ENCODE results near the gene UCP2.

DNA sequence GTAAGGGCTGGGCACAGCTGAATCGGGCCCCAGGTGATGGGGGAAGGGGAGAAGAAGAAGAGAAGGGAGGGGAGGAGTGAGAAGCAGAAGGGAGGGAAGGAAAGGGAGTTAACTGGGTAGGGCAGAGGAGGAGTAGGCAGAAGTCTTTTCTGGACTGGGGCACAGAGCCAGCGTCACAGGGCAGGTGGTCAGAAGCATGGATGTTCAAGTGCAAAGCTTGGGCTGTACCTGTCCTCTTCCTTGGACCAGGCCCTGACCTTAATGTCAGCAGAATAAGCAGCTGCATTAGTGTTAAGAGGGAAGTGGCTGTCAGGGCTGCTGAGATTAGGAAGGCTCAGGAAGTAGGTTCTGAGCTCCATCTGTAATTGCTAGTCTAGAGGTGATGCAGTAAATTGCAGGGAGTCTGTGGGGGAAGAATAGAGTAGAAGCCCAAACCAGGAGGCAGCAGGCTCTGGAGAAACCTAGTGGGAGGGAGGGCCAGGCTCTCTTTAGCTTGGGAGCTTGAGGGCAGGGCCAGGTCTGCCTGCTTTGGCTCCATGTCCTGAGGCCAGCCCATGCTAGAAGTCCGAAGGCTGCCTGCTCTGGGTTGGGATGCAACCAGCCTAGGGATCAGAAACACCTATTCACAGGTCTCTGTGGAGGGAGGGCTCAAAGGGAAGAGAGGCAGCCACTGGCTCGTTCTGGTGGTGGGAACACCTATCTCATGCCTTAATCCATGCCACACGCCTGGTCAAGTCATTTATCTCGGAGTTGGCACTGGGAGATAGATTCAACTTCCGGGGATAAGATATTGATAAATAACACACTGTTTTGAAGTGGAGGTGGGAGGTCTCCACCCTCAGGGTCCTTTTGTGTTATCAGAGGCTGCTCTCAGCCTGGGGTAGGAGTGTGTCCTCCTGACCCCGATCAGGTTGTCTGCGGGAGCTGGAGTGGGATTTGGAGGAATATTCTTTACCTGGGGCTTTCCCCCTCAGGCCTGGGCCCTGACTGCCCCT lies 28.0 kb upstream of the UCP2 start:
- TF ChIP-seq POLR2AphosphoS5 (IDR thresholded peaks at IDR 0.05; ENCODE audit: low read depth, low read length) (no peak), POLR2A (IDR thresholded peaks at IDR 0.05; ENCODE audit: low read depth, low read length) (no peak)

All from GM12891 (cell line).